Ishikawa (cell line): Measurements from ENCODE around the gene ACAD8.

Experiments used
- EP300 ChIP-seq: IDR thresholded peaks from 2 replicates; pipeline ENCODE4 v1.6.1; 2012; ENCODE audit warnings: borderline replicate concordance
- FOXM1 ChIP-seq: IDR thresholded peaks from 2 replicates; pipeline ENCODE4 v1.6.1; 2012; ENCODE audit warnings: low read depth, borderline replicate concordance
- MAX ChIP-seq: IDR thresholded peaks from 2 replicates; pipeline ENCODE4 v1.6.1; 2012
- RAD21 ChIP-seq: IDR thresholded peaks from 2 replicates; pipeline ENCODE4 v1.6.1; 2012; ENCODE audit warnings: low read depth
- TAF1 ChIP-seq: IDR thresholded peaks from 2 replicates; pipeline ENCODE4 v1.6.1; 2012; ENCODE audit warnings: low read depth, mild to moderate bottlenecking
- TCF12 ChIP-seq: IDR thresholded peaks from 2 replicates; pipeline ENCODE4 v1.6.1; 2012; ENCODE audit warnings: low read depth
- YY1 ChIP-seq: IDR thresholded peaks from 2 replicates; pipeline ENCODE4 v1.6.1; 2012; ENCODE audit warnings: low read depth

DNA sequence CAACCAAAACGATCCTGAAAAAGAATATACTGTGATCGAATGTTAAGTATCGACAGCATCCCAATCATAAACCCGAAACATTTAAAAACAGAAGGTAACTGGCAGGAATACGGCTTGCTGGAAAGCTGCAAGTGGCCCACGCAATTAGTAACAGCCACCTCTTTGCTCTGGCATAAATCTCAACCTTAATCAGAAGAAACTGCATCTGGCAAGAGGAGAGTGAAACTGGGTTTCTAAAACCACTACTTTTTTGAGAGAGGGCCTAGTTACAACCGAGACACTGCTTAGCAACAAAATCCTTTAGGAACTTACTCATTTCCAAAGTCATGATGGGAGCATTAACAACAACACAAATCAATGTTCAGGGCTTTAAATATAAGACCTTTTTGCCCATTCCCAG lies 37.5 kb upstream of the ACAD8 start:
- no peak for TF ChIP-seq FOXM1
- no peak for TF ChIP-seq MAX
- no peak for TF ChIP-seq EP300
- TF ChIP-seq RAD21: no peak
- TF ChIP-seq YY1: no peak
- no peak for TF ChIP-seq TCF12
- no peak for TF ChIP-seq TAF1
